Measurements from ENCODE around the gene GNA12.

The GNA12 gene

GRCh38 chr7:2711895-2712675 is 132.0 kb downstream of the GNA12 start:
- TF ChIP-seq TAF1 (IDR thresholded peaks at IDR 0.05; ENCODE audit: borderline replicate concordance, insufficient read depth, low read length): no peak
- no peak for TF ChIP-seq SIN3A (IDR thresholded peaks at IDR 0.05; ENCODE audit: borderline replicate concordance, insufficient read depth, low read length)
- TF ChIP-seq, protein P1, sequence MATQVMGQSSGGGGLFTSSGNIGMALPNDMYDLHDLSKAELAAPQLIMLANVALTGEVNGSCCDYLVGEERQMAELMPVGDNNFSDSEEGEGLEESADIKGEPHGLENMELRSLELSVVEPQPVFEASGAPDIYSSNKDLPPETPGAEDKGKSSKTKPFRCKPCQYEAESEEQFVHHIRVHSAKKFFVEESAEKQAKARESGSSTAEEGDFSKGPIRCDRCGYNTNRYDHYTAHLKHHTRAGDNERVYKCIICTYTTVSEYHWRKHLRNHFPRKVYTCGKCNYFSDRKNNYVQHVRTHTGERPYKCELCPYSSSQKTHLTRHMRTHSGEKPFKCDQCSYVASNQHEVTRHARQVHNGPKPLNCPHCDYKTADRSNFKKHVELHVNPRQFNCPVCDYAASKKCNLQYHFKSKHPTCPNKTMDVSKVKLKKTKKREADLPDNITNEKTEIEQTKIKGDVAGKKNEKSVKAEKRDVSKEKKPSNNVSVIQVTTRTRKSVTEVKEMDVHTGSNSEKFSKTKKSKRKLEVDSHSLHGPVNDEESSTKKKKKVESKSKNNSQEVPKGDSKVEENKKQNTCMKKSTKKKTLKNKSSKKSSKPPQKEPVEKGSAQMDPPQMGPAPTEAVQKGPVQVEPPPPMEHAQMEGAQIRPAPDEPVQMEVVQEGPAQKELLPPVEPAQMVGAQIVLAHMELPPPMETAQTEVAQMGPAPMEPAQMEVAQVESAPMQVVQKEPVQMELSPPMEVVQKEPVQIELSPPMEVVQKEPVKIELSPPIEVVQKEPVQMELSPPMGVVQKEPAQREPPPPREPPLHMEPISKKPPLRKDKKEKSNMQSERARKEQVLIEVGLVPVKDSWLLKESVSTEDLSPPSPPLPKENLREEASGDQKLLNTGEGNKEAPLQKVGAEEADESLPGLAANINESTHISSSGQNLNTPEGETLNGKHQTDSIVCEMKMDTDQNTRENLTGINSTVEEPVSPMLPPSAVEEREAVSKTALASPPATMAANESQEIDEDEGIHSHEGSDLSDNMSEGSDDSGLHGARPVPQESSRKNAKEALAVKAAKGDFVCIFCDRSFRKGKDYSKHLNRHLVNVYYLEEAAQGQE (IDR thresholded peaks at IDR 0.05; ENCODE audit: insufficient read depth in 1 of 2, low read depth in 2 of 2, low read length in 2 of 2): no peak
- no peak for TF ChIP-seq FOXP2 (optimal IDR thresholded peaks at IDR 0.05; ENCODE audit: borderline replicate concordance, extremely low read depth, extremely low read length, insufficient read depth)
- TF ChIP-seq POLR2AphosphoS5 (IDR thresholded peaks at IDR 0.05; ENCODE audit: low read depth, low read length): no peak

GRCh38 chr7:2710901-2711551 is 133.1 kb downstream of the GNA12 start:
- TF ChIP-seq SIN3A (IDR thresholded peaks at IDR 0.05; ENCODE audit: borderline replicate concordance, insufficient read depth, low read length) (no peak), TAF1 (IDR thresholded peaks at IDR 0.05; ENCODE audit: borderline replicate concordance, insufficient read depth, low read length) (no peak), FOXP2 (optimal IDR thresholded peaks at IDR 0.05; ENCODE audit: borderline replicate concordance, extremely low read depth, extremely low read length, insufficient read depth) (no peak), POLR2AphosphoS5 (IDR thresholded peaks at IDR 0.05; ENCODE audit: low read depth, low read length) (no peak)
- TF ChIP-seq, protein P1 (IDR thresholded peaks at IDR 0.05; ENCODE audit: insufficient read depth in 1 of 2, low read depth in 2 of 2, low read length in 2 of 2): no peak

- TF ChIP-seq FOXP2 (optimal IDR thresholded peaks at IDR 0.05; ENCODE audit: borderline replicate concordance, extremely low read depth, extremely low read length, insufficient read depth) (no peak), POLR2AphosphoS5 (IDR thresholded peaks at IDR 0.05; ENCODE audit: low read depth, low read length) (no peak), SIN3A (IDR thresholded peaks at IDR 0.05; ENCODE audit: borderline replicate concordance, insufficient read depth, low read length) (no peak), TAF1 (IDR thresholded peaks at IDR 0.05; ENCODE audit: borderline replicate concordance, insufficient read depth, low read length) (no peak)
- TF ChIP-seq, protein P1 (IDR thresholded peaks at IDR 0.05; ENCODE audit: insufficient read depth in 1 of 2, low read depth in 2 of 2, low read length in 2 of 2): no peak
These were observed 133.8 kb downstream of the GNA12 start for GRCh38 chr7:2710286-2710655.

DNA sequence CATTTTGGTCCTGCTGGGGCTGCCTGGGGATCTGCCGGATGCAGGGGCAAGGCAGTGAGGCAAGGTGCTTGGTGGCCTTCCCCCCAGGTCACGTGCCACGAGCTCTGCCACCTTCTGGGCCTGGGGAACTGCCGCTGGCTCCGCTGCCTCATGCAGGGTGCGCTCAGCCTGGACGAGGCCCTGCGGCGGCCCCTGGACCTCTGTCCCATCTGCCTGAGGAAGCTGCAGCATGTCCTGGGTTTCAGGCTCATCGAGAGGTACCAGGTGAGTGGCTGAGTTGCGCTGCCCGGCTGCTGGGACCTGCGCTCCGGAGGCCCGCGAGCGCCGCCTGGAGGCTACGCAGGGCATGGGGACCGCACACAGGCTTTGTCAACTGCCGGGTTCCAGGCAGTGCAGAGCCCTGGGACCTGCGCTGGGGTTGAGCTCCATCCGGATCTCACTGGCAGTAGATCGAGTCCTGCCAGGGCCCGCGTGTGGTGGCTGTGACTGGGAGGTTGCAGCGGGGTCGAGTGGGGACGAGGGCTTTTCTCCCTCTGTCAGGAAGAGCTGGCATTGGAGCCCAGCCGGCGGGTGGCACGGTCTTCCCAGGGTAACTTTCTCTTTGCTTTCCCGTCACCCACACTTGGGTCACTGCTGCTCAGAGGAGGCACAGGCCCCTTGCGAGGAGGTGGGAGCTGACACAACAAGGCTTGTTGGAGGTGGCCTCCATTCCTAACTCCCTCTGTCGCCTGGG is 134.4 kb downstream of the GNA12 start:
- TF ChIP-seq, protein P1 (IDR thresholded peaks at IDR 0.05; ENCODE audit: insufficient read depth in 1 of 2, low read depth in 2 of 2, low read length in 2 of 2): no peak
- TF ChIP-seq FOXP2 (optimal IDR thresholded peaks at IDR 0.05; ENCODE audit: borderline replicate concordance, extremely low read depth, extremely low read length, insufficient read depth) (no peak), TAF1 (IDR thresholded peaks at IDR 0.05; ENCODE audit: borderline replicate concordance, insufficient read depth, low read length) (no peak), SIN3A (IDR thresholded peaks at IDR 0.05; ENCODE audit: borderline replicate concordance, insufficient read depth, low read length) (no peak), POLR2AphosphoS5 (IDR thresholded peaks at IDR 0.05; ENCODE audit: low read depth, low read length) (no peak)

Measured in PFSK-1 (cell line).